H9 (cell line): ENCODE measurements around the gene TMEM202. TPM values are rescaled to one million over a fixed set of nuclear protein-coding genes. Genes with fewer than 3 reads are reported as not detected.

Experiments used
- DNase-seq: peaks from one replicate; pipeline ENCODE4 v3.0.0-alpha.2; 2017
- H2AFZ ChIP-seq: one replicate; pipeline ENCODE4 v1.6.1; 2013; ENCODE audit warnings: mild to moderate bottlenecking, low read length, control low read depth, moderate library complexity
- H2AK5ac ChIP-seq: 2 replicates; pipeline ENCODE4 v1.6.1; 2013; ENCODE audit warnings: low read length, control low read depth, mixed read lengths; ENCODE audit not compliant: insufficient read length
- H2BK120ac ChIP-seq: one replicate; pipeline ENCODE4 v1.6.1; 2013; ENCODE audit warnings: low read depth, mild to moderate bottlenecking, low read length, control low read depth, inconsistent platforms; ENCODE audit not compliant: poor library complexity, severe bottlenecking
- H2BK12ac ChIP-seq: 2 replicates; pipeline ENCODE4 v1.6.1; 2013; ENCODE audit warnings: low read length, control low read depth, mixed read lengths, low read depth; ENCODE audit not compliant: insufficient read length
- H2BK15ac ChIP-seq: 2 replicates; pipeline ENCODE4 v1.6.1; 2013; ENCODE audit warnings: low read depth, low read length, control low read depth
- H2BK20ac ChIP-seq: one replicate; pipeline ENCODE4 v1.6.1; 2013; ENCODE audit warnings: low read depth, mild to moderate bottlenecking, low read length, control low read depth, inconsistent platforms; ENCODE audit not compliant: poor library complexity, severe bottlenecking
- H2BK5ac ChIP-seq: 2 replicates; pipeline ENCODE4 v1.6.1; 2013; ENCODE audit warnings: low read length, control low read depth, mixed read lengths; ENCODE audit not compliant: insufficient read length
- H3K14ac ChIP-seq: 2 replicates; pipeline ENCODE4 v1.6.1; 2013; ENCODE audit warnings: low read length, control low read depth; ENCODE audit not compliant: insufficient read depth
- H3K18ac ChIP-seq: 2 replicates; pipeline ENCODE4 v1.6.1; 2013; ENCODE audit warnings: low read depth, mild to moderate bottlenecking, mixed read lengths, low read length, control low read depth; ENCODE audit not compliant: insufficient read length
- H3K23ac ChIP-seq: 2 replicates; pipeline ENCODE4 v1.6.1; 2013; ENCODE audit warnings: low read length, control low read depth, mixed read lengths, low read depth; ENCODE audit not compliant: insufficient read length
- H3K23me2 ChIP-seq: 2 replicates; pipeline ENCODE4 v1.6.1; 2013; ENCODE audit warnings: low read depth, mild to moderate bottlenecking, mixed read lengths, low read length, control low read depth; ENCODE audit not compliant: insufficient read length, poor library complexity, severe bottlenecking
- H3K27ac ChIP-seq: 2 replicates; pipeline ENCODE4 v1.5.1; 2013; ENCODE audit warnings: low read length, control low read depth, mixed read lengths, low read depth; ENCODE audit not compliant: insufficient read length
- H3K27me3 ChIP-seq: 2 replicates; pipeline ENCODE4 v1.6.1; 2013; ENCODE audit warnings: low read length, control low read depth, inconsistent platforms; ENCODE audit not compliant: insufficient read depth
- H3K4ac ChIP-seq: 2 replicates; pipeline ENCODE4 v1.6.1; 2013; ENCODE audit warnings: low read depth, mild to moderate bottlenecking, control low read depth, inconsistent platforms, low read length, moderate library complexity
- H3K4me1 ChIP-seq: 2 replicates; pipeline ENCODE4 v1.6.1; 2013; ENCODE audit warnings: low read length, control low read depth, inconsistent platforms; ENCODE audit not compliant: insufficient read depth
- H3K4me2 ChIP-seq: 2 replicates; pipeline ENCODE4 v1.6.1; 2013; ENCODE audit warnings: low read length, control low read depth, mixed read lengths; ENCODE audit not compliant: insufficient read length, insufficient read depth
- H3K56ac ChIP-seq: 2 replicates; pipeline ENCODE4 v1.6.1; 2013; ENCODE audit warnings: low read depth, mild to moderate bottlenecking, mixed read lengths, low read length, control low read depth; ENCODE audit not compliant: insufficient read length
- H3K79me1 ChIP-seq: 2 replicates; pipeline ENCODE4 v1.6.1; 2013; ENCODE audit warnings: low read depth, mild to moderate bottlenecking, moderate library complexity, low read length, control low read depth, inconsistent platforms; ENCODE audit not compliant: insufficient read depth, poor library complexity, severe bottlenecking
- H3K79me2 ChIP-seq: 2 replicates; pipeline ENCODE4 v1.6.1; 2013; ENCODE audit warnings: low read length, control low read depth, inconsistent platforms; ENCODE audit not compliant: insufficient read depth
- H3K9ac ChIP-seq: 2 replicates; pipeline ENCODE4 v1.6.1; 2013; ENCODE audit warnings: low read length, control low read depth, mixed read lengths; ENCODE audit not compliant: insufficient read length; ENCODE audit errors: extremely low read depth
- H3K9me3 ChIP-seq: one replicate; pipeline ENCODE4 v1.6.1; 2013; ENCODE audit warnings: low read depth, low read length, inconsistent platforms; ENCODE audit not compliant: control insufficient read depth
- H3T11ph ChIP-seq: one replicate; pipeline ENCODE4 v1.6.1; 2013; ENCODE audit warnings: mild to moderate bottlenecking, low read length, control low read depth, inconsistent platforms
- H4K20me1 ChIP-seq: one replicate; pipeline ENCODE4 v1.6.1; 2013; ENCODE audit not compliant: control insufficient read depth, insufficient read length, insufficient read depth
- H4K5ac ChIP-seq: 2 replicates; pipeline ENCODE4 v1.6.1; 2013; ENCODE audit warnings: low read depth, mild to moderate bottlenecking, mixed read lengths, low read length, control low read depth; ENCODE audit not compliant: insufficient read length
- H4K8ac ChIP-seq: replicated peaks from 2 replicates; pipeline ENCODE4 v1.6.1; 2013; ENCODE audit warnings: low read length, control low read depth, mixed read lengths, low read depth; ENCODE audit not compliant: insufficient read length
- H4K91ac ChIP-seq: 2 replicates; pipeline ENCODE4 v1.6.1; 2013; ENCODE audit warnings: low read depth, mild to moderate bottlenecking, moderate library complexity, mixed read lengths, low read length, control low read depth; ENCODE audit not compliant: insufficient read length
- H3K27ac Mint-ChIP-seq, 3 experiments: 2 replicates in 2 of 3; 3 replicates in 1 of 3; pipeline ENCODE4 v1.8.0; 2020 to 2021; ENCODE audit warnings: mixed read lengths in 3 of 3, mild to moderate bottlenecking in 1 of 3, moderate library complexity in 1 of 3
- H3K27me3 Mint-ChIP-seq: 2 replicates; pipeline ENCODE4 v1.8.0; 2021; ENCODE audit warnings: low read depth, mild to moderate bottlenecking, moderate library complexity, mixed read lengths
- H3K36me3 Mint-ChIP-seq, 3 experiments: 2 replicates in 2 of 3; 3 replicates in 1 of 3; pipeline ENCODE4 v1.8.0; 2020 to 2021; ENCODE audit warnings: low read depth in 3 of 3, mixed read lengths in 3 of 3; ENCODE audit not compliant: insufficient read depth in 1 of 3
- H3K4me1 Mint-ChIP-seq, 2 experiments: 2 replicates each; pipeline ENCODE4 v1.8.0; 2020; ENCODE audit warnings: mixed read lengths in 2 of 2
- H3K4me3 Mint-ChIP-seq, 2 experiments: 2 replicates in 1 of 2; 3 replicates in 1 of 2; pipeline ENCODE4 v1.8.0; 2020 to 2021; ENCODE audit warnings: mild to moderate bottlenecking in 2 of 2, mixed read lengths in 2 of 2, moderate library complexity in 1 of 2
- H3K9me3 Mint-ChIP-seq, 2 experiments: 2 replicates in 1 of 2; 3 replicates in 1 of 2; pipeline ENCODE4 v1.8.0; 2020; ENCODE audit warnings: mild to moderate bottlenecking in 2 of 2, mixed read lengths in 2 of 2, moderate library complexity in 1 of 2
- CTCF ChIP-seq: fragments of 200-600 bp; sonication (generic); conservative IDR thresholded peaks from 3 replicates; pipeline ENCODE4 v1.8.0; 2021; ENCODE audit warnings: antibody characterized with exemption, mild to moderate bottlenecking
- WGBS: extraction: QIAGEN DNeasy Blood & Tissue Kit; methylation state at CpG from one replicate; pipeline ENCODE4 v1.1.7; 2013; ENCODE audit warnings: missing lambda C conversion rate, low lambda C conversion rate, mixed read lengths; ENCODE audit not compliant: insufficient read length; ENCODE audit errors: extremely low coverage; 5-methylcytosine and 5-hydroxymethylcytosine counted together
- total RNA-seq: library from RNA; stranded (reverse); gene quantifications from 2 replicates; pipeline ENCODE4 v1.2.1, GENCODE V29; 2021

TMEM202 gene
- total RNA-seq, 1 experiment from 2014 or later = not detected

- Histone ChIP-seq H2BK5ac (no peak overlapping the region), H2BK120ac (no peak overlapping the region), H3K4me1 (no peaks in the 10 kb centered on the region), H4K5ac (no peak overlapping the region), H4K91ac (no peak overlapping the region), H3K23ac (no peak overlapping the region), H3K9me3 (no peaks in the 10 kb centered on the region), H2AFZ (no peak overlapping the region), H3K56ac (no peak overlapping the region), H3K4ac (no peak overlapping the region), H3K14ac (no peak overlapping the region), H3K4me2 (no peak overlapping the region), H2BK15ac (no peak overlapping the region), H4K20me1 (no peaks in the 10 kb centered on the region), H3K23me2 (no peaks in the 10 kb centered on the region), H3K27ac (no peak overlapping the region), H2BK12ac (no peak overlapping the region), H2BK20ac (no peak overlapping the region), H3T11ph (no peak overlapping the region), H3K18ac (no peak overlapping the region), H3K79me1 (no peaks in the 10 kb centered on the region), H4K8ac (no peak overlapping the region), H2AK5ac (no peak overlapping the region), H3K9ac (no peak overlapping the region), H3K27me3 (no peaks in the 10 kb centered on the region), H3K79me2 (no peaks in the 10 kb centered on the region)
- Mint-ChIP-seq H3K9me3 (peaks cover 9 to 16% of the 10 kb centered on the region in 2 experiments), H3K4me3 (no peak overlapping the region), H3K4me1 (no peaks in the 10 kb centered on the region), H3K27me3 (peaks cover 7% of the 10 kb centered on the region), H3K36me3 (no peaks in the 10 kb centered on the region), H3K27ac (no peak overlapping the region; a peak in 1 of 7 replicates)
- no CpG with 5 or more reads among the region's 1 CpG for WGBS
- DNase-seq = no peak
- no peak for TF ChIP-seq CTCF
Measured at GRCh38 chr15:72421484-72421883, 23.4 kb downstream of the TMEM202 start.
